ENCODE measurements around the gene SNX32.

The SNX32 gene

GRCh38 chr11:65859812-65860277 lies 26.1 kb downstream of the SNX32 start:
- Histone ChIP-seq H3K36me3 (ENCODE audit: control insufficient read depth in 2 of 2, insufficient read depth in 1 of 2, low read length in 2 of 2) (peaks cover 0 to 54% of the 10 kb centered on the region in 2 experiments; a peak in 1 of 3 replicates), H3K9me3 (ENCODE audit: control insufficient read depth, insufficient read depth, low read depth, low read length) (no peaks in the 10 kb centered on the region), H3K4me1 (ENCODE audit: control insufficient read depth, insufficient read depth, low read length) (peaks cover 4% of the 10 kb centered on the region; the same call in 1 of the 2 replicates), H3K27ac (ENCODE audit: extremely low read depth, low read depth, low read length) (peak overlapping the region; percentile 92), H3K4me3 (ENCODE audit: low read depth, low read length) (peak overlapping the region; percentile 94)
- CTCF ChIA-PET: interaction anchor here (0.6 to 6.3 kb wide), 41 partner anchors 8 to 245 kb away, joined by 3 to 118 read pairs (median 4); partner anchors contain the start of genes CCDC85B, FIBP, KAT5 and TSGA10IP
- POLR2A ChIA-PET: interaction anchor here (0.6 to 6.5 kb wide), 28 partner anchors 9 to 1009 kb away, joined by 3 to 121 read pairs (median 5); partner anchors contain the start of genes BANF1, CCDC85B, EIF1AD and FIBP
- TF ChIP-seq YY1 (tag by site-specific recombination; IDR thresholded peaks at IDR 0.05): no peak
- 0 out of 2 replicates have a peak, but pooled peaks have one; percentile 8 for TF ChIP-seq ZBTB49 (tag by site-specific recombination; IDR thresholded peaks at IDR 0.05; ENCODE audit: low read depth)
- 0 out of 2 replicates have a peak, but pooled peaks have one; percentile 41 for TF ChIP-seq MYNN (tag by site-specific recombination; IDR thresholded peaks at IDR 0.05; ENCODE audit: borderline replicate concordance)
- TF ChIP-seq ZIC2 (tag by site-specific recombination; IDR thresholded peaks at IDR 0.05): no peak
- TF ChIP-seq GLI4 (tag by site-specific recombination; IDR thresholded peaks at IDR 0.05): peak; percentile 12; the same call in 1 of the 2 replicates
- peak; percentile 58 for TF ChIP-seq ZNF600 (tag by site-specific recombination; IDR thresholded peaks at IDR 0.05)
- no peak for TF ChIP-seq ZNF280C (tag by site-specific recombination; IDR thresholded peaks at IDR 0.05)

- H3K36me3 ChIP-seq (ENCODE audit: control insufficient read depth in 2 of 2, insufficient read depth in 1 of 2, low read length in 2 of 2): peaks cover 0 to 54% of the 10 kb centered on the region in 2 experiments; a peak in 1 of 3 replicates
- POLR2A ChIA-PET: interaction anchor here (0.7 to 6.5 kb wide), 25 partner anchors 9 to 407 kb away, joined by 3 to 121 read pairs (median 5); partner anchors contain the start of genes CCDC85B, FIBP, KAT5 and MAP3K11
- peak within 1 kb of the TSS; percentile 92 for H3K27ac ChIP-seq (ENCODE audit: extremely low read depth, low read depth, low read length)
- H3K4me3 ChIP-seq (ENCODE audit: low read depth, low read length): peak within 1 kb of the TSS; percentile 94
- CTCF ChIA-PET: interaction anchor here (0.5 to 6.3 kb wide), 46 partner anchors 9 to 246 kb away, joined by 3 to 118 read pairs (median 4); partner anchors contain the start of genes CCDC85B, FIBP, KAT5 and TSGA10IP
- peaks cover 4% of the 10 kb centered on the region; the same call in 1 of the 2 replicates for H3K4me1 ChIP-seq (ENCODE audit: control insufficient read depth, insufficient read depth, low read length)
- H3K9me3 ChIP-seq (ENCODE audit: control insufficient read depth, insufficient read depth, low read depth, low read length): no peaks in the 10 kb centered on the region
- TF ChIP-seq EGR2 (tag by site-specific recombination; IDR thresholded peaks at IDR 0.05; ENCODE audit: low read depth) (peak; percentile 76), ZBTB6 (tag by site-specific recombination; IDR thresholded peaks at IDR 0.05) (peak; percentile 80), ZBTB1 (tag by site-specific recombination; IDR thresholded peaks at IDR 0.05) (no peak), ZNF221 (tag by site-specific recombination; IDR thresholded peaks at IDR 0.05; ENCODE audit: borderline replicate concordance) (no peak), ZNF266 (tag by site-specific recombination; IDR thresholded peaks at IDR 0.05; ENCODE audit: low read depth) (no peak), ELK4 (IDR thresholded peaks at IDR 0.05; ENCODE audit: borderline replicate concordance, low read depth, low read length) (no peak), SP7 (tag by site-specific recombination; IDR thresholded peaks at IDR 0.05) (peak; percentile 29; the same call in 1 of the 2 replicates), HIC1 (tag by site-specific recombination; IDR thresholded peaks at IDR 0.05) (peak; percentile 75), ZNF366 (tag by site-specific recombination; conservative IDR thresholded peaks at IDR 0.05) (no peak), FEZF1 (tag by site-specific recombination; IDR thresholded peaks at IDR 0.05) (peak; percentile 58), ZXDB (tag by site-specific recombination; IDR thresholded peaks at IDR 0.05) (peak; percentile 94), ZNF155 (tag by site-specific recombination; IDR thresholded peaks at IDR 0.05) (no peak), ZNF530 (tag by site-specific recombination; IDR thresholded peaks at IDR 0.05; ENCODE audit: low read depth) (no peak), ZNF426 (tag by site-specific recombination; IDR thresholded peaks at IDR 0.05) (no peak), ZNF629 (tag by site-specific recombination; IDR thresholded peaks at IDR 0.05) (peak; percentile 76)
Measured at GRCh38 chr11:65860278-65861164, 26.8 kb downstream of the SNX32 start, which contains the start of gene MUS81. Gene MUS81, plus strand, starts transcription at chr11:65860433. Its CDS starts 321 bp downstream, at chr11:65860754.

Data from HEK293 (cell line).